GM18520 (cell line): ENCODE data around the gene IGSF9B.

Experiments
- ATAC-seq: cut with Tn5 transposase; IDR thresholded peaks from one replicate; pipeline ENCODE4 v1.9.1; 2021; ENCODE audit not compliant: unreplicated experiment

IGSF9B gene

DNA sequence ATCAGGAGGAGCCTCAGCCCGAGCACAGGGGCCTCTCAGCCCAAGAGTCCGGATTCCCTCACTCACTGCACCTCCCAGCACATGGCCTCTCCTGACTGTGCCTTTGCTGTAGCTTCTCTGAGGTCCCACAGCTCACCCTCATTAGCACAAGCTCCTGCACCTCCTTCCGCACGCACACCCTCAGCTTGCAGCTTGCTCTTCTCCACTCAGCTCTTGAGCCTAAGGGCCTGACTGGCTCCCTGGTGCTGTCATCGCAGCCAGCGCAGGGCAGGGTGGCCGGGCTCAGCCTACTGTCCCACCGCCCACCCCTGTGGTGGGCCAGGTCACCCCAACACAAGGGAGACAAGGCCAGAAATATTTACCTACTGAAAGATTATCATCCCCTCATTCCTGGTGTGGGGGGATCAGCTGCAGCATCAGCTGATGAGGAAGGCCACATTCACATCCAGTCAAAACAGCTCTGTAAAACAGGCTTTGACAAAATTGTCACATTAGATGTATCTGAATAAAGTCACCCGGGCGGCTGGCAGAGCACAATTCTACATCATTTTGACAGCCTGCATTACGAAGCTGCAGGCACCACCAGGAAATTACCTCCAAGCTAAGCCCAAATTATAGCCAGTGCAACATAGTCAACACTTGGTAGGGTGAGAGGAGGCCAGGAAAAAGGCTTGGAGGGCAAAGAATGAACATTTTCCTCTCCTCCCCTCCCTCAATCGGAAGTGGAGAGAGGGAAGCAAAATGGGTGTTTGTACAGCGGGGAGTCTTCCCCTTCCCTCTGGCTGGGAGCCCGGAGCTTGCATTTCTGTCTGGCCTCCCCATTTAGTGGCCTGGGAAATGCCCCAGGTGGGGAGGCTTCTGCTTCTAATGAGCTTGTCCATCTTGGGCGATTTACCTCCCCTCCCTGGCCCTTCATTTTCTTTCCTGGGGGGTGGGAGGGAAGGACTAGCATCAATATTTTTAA is 29.5 kb upstream of the IGSF9B start:
- ATAC-seq: no peak

DNA sequence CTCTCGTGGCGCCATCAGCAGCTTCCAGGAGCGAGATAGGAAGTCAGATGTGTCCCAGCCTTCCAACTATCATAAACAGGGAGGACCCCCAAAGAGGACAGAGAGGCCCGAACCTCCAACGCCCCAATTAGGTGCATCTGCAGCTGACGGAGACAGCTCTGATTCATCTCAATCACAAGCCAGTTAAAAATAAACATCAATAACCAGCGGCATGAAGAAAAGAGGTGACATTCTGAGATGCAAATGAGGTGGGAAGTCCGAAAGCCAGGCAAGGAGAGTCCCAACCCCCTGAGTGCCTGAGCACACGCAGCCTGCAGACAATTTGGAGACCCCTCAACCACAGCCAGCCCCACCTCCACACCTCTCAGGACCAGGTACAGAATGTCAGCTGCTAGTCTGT is 28.1 kb upstream of the IGSF9B start:
- no peak for ATAC-seq

DNA sequence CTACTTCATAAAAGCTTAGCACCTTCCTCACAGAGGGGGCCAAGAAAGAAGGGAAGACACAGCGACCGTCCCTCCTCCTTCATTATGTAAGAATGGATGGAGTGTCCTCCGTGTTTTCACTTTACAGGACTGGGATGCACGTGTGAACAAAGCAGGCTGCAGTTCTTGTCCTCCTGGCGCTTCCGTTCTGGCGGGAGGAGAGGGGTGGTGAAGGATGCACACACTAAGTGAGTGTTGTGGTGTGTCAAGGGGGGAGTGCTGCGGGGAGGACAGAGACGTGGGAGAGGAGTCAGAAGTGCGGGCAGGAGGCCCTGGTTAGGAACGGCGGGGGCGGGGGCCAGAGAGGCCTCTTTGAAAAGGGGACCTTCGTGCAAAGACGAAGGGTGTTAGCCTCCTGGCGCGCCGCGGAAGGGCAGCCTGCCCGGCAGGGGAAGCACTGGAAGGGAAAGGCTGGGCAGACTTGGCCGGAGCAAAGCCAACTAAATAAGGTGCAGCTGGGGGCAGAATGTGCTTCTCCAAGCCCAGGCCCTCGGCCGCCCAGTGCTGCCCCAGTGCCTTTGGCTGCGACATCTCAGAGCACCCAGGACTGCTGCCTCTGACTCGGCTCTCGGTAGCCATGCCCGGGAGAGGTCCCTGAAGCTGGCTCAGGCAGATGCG is 27.0 kb upstream of the IGSF9B start:
- ATAC-seq: no peak

DNA sequence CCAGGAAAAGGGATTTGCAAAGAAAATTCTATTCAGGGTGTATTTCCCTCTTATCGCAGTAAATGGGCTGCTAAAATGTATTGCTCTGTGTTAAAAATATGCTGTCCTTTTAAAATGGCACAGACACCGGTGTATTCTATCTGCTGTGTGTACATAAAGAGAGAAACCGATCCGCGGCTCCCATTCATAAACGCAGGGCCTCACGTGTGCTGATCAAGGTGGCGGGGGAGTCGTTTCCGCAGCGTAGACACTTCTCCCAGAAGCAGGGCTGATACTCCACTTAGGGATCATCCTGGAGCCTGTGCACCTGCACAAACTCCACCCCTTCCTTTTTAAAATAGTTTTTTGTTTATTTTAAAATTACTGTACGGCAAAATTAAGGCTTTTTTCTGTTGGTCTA is 26.1 kb upstream of the IGSF9B start:
- no peak for ATAC-seq

DNA sequence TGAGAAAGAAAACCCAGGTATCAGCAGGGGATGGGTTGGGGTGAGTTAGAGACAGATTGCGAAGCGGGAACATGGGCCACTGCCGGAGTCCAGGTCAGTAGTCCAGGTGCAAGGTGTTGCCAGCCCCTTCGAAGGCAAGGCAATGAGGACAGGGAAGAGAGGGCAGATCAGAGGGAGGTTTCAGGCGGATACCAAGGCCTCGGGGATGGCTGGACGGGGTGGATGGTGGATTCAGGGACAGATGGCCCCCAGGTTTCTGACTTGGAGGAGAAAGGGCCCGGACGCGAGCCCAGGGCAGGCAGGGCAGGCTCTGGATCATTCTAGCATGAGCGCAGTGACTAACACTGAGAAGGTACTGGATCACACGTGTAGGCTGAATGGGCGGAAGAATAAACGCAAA is 25.4 kb upstream of the IGSF9B start:
- no peak for ATAC-seq

DNA sequence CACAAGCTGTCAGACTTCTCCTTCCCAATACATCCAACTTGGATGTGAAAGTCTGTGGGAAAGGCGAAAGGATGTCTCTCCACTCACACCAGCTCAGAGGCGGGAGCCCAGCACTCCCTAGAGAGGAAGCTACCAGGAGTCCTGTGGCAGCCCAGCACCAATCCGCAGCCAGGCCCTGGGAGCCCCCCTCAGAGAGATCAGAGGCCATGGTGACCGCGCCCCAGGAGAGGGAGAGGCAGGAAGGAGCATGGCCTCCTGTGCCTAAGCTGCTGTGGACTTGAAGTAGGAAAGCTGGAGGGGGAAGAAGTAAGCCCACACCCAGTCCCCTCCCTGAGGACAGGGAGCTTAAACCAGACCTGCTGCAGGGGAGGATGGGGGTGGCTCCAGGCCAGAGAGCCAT is 24.4 kb upstream of the IGSF9B start:
- ATAC-seq: no peak

DNA sequence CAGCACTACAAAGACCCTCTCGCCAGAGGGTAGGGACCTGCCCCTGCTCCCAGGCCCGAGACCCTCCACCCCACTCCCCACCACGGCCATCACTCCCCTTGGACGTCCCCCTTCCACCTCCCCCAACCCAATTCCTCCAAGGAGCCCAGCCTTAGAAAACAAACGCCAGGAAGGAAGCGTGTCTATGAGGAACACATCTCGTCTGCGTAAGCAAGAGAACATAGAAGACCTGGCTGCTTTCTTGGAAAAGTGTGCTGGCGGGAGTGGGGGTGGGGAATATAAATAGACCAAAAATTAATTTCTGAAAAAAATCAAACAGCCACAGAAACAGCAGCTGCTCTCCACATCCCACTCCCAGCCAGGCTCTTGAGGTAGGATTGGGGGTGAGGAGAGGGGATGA is 23.9 kb upstream of the IGSF9B start:
- ATAC-seq: no peak

DNA sequence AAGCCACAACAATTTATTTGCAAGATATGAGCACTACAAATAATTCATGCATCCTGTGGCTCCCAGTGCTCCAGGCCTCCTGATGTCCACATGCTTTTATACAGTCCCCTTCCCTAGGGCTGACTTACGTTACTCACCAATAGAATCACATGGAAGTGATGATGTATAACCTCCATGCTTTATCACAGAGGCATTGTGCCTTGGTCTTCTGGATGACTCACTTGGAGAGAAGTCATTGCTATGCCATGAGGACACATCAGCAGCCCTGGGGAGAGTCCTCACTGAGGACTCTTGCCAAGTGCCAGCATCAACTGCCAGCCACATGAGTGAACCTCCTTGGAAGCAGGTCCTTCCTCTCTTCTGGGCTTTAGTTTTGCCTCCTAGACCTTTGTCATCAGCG is 22.0 kb upstream of the IGSF9B start:
- ATAC-seq: no peak

DNA sequence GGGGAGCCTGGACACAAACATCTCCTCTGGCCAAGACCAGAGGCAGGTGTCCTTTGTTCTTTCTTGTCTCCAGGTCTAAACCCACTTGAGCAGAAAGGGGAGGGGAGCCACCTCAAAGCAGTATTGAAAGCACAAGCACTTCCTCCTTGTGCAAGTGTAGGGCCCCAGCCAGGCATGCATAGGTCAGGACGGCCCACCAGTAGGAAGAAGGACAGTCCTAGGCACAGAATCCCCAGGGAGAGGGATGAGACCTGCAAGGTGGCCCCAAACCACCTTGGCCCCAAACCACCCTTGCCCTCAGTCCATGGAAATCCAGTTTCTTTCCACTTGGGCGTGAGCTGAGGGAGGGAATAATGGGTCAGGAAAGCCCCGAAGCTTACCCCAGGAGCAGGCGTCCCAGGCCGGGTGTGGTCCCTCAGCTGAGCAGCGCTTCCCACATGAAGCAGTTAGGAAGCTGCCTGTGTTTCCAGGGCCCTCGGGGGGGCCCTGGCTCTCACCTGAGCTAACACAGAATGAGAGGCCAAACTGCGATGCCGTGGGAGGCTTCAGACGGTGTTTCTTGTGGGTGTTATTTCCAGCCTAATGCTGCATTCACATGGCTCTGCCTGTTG is 20.4 kb upstream of the IGSF9B start:
- peak; percentile 77 for ATAC-seq

DNA sequence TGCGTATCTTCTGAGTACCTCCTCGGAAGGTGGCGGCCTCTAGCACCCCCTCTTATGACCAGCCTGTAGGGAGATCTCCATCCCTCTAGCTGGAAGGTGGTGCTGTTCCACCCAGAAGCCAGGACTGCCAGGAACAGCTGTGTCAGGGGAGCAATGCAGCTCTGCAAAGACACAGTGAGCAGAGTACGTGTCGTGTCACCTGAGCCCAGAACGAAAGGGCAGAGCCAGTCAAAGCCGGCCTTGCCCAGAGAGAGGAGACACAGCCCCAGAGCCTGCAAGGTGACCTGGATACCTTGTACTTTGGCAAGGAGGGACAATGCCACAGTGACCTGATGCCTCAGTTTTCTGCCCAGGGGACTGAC is 18.7 kb upstream of the IGSF9B start:
- ATAC-seq: no peak

DNA sequence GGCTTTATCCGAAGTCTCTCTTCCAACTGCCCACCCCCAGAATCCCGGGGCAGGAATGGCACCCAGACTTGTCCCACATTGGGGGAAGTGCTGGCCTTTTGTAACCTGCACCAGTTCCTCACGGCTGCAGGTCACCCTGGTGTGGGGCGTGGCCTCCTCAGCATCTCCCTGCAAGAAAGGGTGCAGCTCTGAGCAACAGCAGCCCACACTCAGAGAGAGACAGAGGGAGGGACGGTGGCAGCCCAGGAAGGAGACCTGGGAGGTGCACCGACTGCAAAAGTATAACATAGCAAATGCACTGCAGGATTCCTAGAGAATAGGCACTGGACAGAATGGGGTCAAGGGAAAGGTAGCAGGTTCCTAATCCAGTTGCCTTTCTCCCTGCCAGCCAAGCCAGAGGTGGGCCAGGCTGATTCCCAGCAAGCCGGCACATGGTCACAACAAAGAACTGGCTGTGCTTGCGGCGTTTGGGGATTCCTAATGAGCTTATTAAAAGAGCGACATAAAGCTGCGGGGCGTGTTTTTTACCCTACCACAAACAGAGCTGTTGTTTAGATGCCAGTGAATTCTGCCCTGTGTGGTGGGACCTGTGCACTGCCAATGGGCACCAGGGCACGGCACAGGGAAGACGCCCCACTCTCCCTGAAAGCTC is 18.2 kb upstream of the IGSF9B start:
- no peak for ATAC-seq

DNA sequence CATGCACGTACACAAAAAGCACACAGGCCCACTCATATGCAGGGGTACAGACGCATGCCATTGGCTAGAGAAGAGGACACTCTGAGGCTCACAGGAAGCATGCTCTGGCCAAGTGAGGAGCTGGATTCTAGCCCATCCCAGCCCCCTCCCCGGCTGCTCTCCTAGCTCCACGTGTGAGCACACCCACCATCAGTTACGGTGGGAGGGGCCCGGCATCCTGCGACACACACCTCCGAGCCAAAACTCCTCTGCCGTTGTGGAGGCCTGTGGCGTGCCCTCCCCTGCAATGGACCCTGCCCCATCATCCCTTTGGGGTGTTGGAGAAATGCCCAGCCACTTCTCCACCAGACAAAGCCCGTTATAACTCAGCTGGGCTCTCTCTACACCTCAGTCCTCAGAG is 15.1 kb upstream of the IGSF9B start:
- no peak for ATAC-seq

DNA sequence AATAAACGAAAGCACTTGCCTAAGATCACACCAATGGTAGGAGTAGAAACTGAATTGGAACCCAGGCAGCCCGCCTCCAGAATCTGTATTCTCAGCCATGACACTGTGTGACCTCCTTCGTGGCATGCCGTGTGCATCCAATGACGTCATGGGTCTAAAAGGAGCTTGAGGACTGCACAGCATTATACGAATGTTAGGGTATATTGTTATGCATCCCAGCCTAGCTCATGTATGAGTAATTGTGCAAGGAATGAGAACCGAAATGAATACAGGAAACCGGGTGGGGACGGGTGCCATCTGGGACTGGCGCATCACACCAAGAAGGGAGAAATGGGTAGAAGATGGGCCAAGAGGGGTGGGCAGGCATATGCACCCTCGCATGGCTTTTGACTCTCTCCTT is 12.3 kb upstream of the IGSF9B start:
- no peak for ATAC-seq

DNA sequence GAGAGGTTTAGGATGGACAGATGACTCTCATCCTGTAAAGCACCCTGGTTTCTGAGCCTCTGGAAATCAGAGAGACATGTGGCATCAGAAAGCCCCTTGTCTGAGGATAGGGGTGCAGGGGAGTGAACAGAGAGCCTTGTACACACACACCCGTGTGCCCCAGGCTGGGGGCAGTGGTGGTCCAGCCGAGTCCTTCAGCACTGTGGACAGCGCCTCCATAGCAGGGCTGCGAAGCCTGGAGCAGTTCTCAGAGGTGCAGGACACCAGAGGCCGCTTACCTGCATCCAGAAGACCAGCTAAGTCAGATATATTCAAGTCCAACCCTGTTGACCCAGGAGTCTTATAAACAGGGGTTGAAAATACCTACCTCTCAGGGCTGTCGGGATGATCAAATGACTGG is 11.5 kb upstream of the IGSF9B start:
- ATAC-seq: no peak

DNA sequence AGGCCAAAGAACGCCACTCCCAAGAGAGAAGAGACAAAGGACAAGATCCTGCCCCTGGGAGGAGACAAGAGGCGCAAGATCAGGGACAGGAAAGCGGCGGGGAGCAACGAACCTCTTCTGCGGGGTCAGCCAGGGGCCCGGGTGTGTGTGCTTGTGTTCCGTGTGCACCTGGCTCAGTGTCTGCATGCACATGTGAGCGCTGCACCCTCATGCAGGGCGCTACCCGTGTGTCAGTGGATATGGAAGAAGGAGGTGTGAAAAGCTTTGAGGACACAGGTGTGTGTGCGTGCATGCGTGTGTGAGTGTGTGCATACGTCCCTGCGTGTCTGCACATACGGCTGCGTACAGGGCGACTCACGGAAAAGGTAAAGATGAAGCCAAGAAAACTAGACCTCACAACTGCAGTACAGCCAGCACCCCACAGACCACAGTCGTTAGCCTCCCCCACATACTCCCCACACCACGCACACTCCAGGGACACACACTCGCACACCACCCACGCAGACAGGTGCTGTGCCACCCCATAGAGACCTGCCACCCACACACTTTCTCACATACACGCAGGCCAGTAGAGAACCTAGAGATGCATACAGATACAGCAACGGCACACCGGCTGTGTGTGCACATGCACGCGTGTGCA is 11.0 kb upstream of the IGSF9B start:
- ATAC-seq: no peak

DNA sequence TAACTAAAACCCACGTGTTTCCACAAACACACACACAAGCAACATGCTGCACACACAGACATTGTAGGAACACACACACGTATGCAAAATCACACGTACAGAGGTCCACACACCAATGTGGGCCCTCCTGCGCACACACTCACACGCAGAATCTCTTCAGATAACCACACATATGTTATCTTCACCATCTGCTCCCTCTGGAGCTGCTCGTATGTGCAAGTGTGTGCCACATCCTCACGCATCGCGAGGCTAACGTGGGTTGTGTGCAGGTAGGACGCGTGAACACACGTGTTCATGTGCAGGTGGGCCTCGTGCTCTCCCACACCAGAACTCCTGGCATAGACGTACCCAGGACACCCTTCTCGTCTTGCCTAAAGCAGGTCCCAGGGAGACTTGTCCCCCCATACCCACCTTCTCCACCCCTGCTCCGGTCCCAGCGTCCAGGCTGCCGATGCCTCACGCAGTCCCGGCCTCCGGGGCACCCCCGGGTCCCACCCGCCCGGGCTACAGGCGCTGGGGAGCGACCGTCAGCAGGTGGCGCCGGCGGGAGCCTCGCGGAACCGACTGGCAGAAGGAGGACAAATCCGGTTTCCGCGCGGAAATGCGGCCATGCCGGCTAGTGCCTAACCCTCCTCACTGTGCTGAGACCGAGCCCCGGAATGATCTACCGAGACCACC is 10.3 kb upstream of the IGSF9B start:
- no peak for ATAC-seq

DNA sequence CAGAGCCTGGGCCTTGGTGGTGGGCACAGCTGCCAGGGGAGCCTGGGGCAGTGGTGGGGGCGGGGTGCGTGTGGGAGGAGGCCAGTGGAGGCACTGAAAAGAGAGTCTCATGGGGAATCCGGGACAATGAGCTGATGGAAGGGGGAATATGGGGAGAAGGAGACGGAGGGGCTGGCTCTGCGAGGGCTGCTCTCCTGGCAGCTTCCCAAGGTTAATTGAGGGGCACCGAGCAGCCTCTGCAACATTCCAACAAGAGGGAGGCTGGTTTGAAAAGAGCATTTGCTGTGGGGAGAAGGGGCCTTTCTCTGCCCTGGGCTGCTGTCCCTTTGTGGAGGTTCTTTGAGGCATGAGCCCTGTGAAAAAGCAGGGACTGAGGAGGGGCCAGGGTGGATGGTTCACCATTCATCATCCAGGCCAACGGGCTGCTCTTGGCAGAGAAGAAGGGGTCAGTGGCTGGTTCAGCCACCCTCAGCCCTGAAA is 9.4 kb upstream of the IGSF9B start:
- ATAC-seq: no peak

DNA sequence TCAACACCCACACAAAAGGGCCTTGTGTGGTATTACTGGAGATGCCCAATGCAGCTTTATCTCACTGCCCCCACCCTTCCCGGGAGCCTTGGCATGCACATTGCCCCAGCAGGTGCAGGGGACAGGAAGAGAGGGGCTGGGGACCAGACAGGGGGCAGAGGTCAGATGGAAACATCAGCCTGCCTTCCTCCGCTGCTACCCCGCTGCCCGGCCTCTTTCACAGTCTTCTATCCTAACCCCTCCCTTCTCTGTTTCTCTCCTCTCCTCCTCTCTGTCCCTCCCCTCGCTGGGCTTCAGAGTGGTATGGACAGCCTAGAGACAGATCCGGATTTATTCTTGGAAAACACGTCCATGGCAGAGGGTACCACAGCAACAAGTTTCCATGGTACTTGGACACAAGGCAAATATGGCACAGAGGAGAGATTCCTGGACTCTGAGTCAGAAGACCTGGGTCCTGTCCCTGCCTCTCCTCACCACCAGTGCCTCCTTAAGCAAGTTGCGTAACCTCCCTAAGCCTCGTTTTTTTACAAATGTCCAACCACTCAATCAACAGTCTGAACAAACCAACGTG is 8.3 kb upstream of the IGSF9B start:
- no peak for ATAC-seq

DNA sequence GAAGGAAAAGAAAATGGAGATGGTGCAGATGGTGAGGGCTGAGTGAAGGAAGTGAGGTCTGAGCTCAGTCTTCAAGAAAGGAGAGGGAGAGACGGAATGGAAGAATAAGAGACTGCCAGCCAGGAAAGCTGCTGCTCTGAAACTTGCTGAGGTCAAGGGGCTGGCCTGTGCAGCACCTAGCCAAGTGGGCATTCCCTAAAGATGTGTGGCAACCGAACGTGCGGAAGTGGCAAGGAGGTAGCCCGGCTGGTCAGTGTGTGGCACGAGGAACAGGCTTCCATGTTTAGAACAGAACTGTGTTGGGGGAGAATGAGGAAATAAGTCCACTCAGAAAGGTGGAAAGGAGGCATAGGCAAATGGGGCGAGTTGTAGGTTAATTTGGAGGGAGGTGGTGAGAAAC is 7.6 kb upstream of the IGSF9B start:
- no peak for ATAC-seq

DNA sequence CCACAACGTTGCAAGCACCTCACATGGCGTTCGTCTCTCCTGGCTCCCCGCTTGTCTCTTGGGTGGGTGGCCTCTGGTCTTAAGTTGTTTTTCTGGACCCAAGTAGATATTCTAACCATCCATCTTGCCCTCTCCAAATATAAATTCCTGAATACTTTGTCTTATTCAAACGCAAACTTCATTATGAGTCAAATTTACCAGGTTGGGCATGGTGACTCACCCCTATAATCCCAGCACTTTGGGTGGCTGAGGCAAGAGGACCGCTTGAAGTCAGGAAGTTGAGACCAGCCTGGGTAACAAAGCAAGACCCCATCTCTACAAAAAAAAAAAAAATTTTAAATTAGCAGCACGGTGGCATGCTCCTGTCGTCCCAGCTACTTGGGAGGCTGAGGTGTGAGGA is 5.1 kb upstream of the IGSF9B start:
- ATAC-seq: no peak
